HCT116 (cell line): Measurements from ENCODE around the gene ABI1. TPM values are rescaled to one million over a fixed set of nuclear protein-coding genes. Genes with fewer than 3 reads are reported as not detected.

Experiments
- ATAC-seq: fragments of 200-7000 bp; cut with Tn5 transposase; 2 replicates; pipeline ENCODE4 v1.9.1; 2020; ENCODE audit warnings: mild to moderate bottlenecking, moderate library complexity
- BruUV-seq: library from RNA; stranded (reverse); fragments of 400-500 nt; replicated peaks from 2 replicates; lab custom pipeline; 2021; lab: Mats Ljungman, UMichigan
- CTCF ChIA-PET: fragments of 300-600 bp; sonication (Branson Sonifier 250); formaldehyde crosslinking; loops from one replicate; lab custom pipeline; 2021; ENCODE audit warnings: antibody characterized with exemption; lab: Charles Lee
- POLR2A ChIA-PET: fragments of 300-600, 350-600 bp; sonication (Branson Sonifier 250); formaldehyde crosslinking; loops from one replicate; lab custom pipeline; 2021; ENCODE audit warnings: antibody characterized with exemption; lab: Charles Lee
- RAD21 ChIA-PET, 2 experiments: fragments of 300-600 bp; sonication (Branson Sonifier 250); formaldehyde crosslinking; loops; one replicate each; lab custom pipeline; 2023; ENCODE audit warnings: low total read pairs in 2 of 2; ENCODE audit not compliant: uncharacterized antibody in 2 of 2, unreplicated experiment in 2 of 2, low non-redundant PET in 1 of 2; lab: Charles Lee
- DNase-seq: peaks from one replicate; pipeline ENCODE4 v3.0.0-alpha.2; 2010; ENCODE audit warnings: low read depth, low spot score
- H2AFZ ChIP-seq: fragments of 200-600 bp; shearing (Covaris generic), sonication (generic); 2 replicates; pipeline ENCODE4 v1.6.1; 2017; ENCODE audit warnings: low read depth, mixed run types, mixed read lengths, antibody characterized with exemption, low read length; ENCODE audit not compliant: poor library complexity, severe bottlenecking
- H3K27ac ChIP-seq: 2 replicates; pipeline ENCODE4 v1.5.1; 2012; ENCODE audit warnings: low read depth, low read length
- H3K27me3 ChIP-seq: fragments of 200-600 bp; sonication (generic); 2 replicates; pipeline ENCODE4 v1.6.1; 2016; ENCODE audit warnings: mixed run types, low read length, mixed read lengths; ENCODE audit not compliant: insufficient read depth
- H3K36me3 ChIP-seq, 2 experiments: fragments of 200-500 bp in 1 of 2; fragments of 200-600 bp in 1 of 2; sonication (Bioruptor generic) in 1 of 2; sonication (generic) in 1 of 2; 2 replicates each; pipeline versions ENCODE4 v1.5.1 to v1.6.1; 2014 to 2016; ENCODE audit warnings: low read length in 2 of 2, inconsistent platforms in 1 of 2, mixed read lengths in 1 of 2, mixed run types in 1 of 2; ENCODE audit not compliant: insufficient read depth in 2 of 2, control insufficient read depth in 1 of 2
- H3K4me1 ChIP-seq, 2 experiments: fragments of 200-600 bp in 1 of 2; sonication (generic) in 1 of 2; 2 replicates each; pipeline versions ENCODE4 v1.5.1 to v1.6.1; 2012 to 2017; ENCODE audit warnings: low read length in 2 of 2, inconsistent platforms in 1 of 2, mild to moderate bottlenecking in 1 of 2, mixed read lengths in 1 of 2, mixed run types in 1 of 2, moderate library complexity in 1 of 2; ENCODE audit not compliant: insufficient read depth in 2 of 2, control insufficient read depth in 1 of 2
- H3K4me2 ChIP-seq: fragments of 200-600 bp; sonication (generic); 2 replicates; pipeline ENCODE4 v1.6.1; 2017; ENCODE audit warnings: mixed run types, low read length, mixed read lengths
- H3K4me3 ChIP-seq, 2 experiments: fragments of 200-600 bp in 1 of 2; sonication (generic) in 1 of 2; replicated peaks in 1 of 2; 2 replicates each; pipeline ENCODE4 v1.5.1; 2011 to 2016; ENCODE audit warnings: low read length in 2 of 2, control low read depth in 1 of 2, low read depth in 1 of 2, mild to moderate bottlenecking in 1 of 2, mixed read lengths in 1 of 2, mixed run types in 1 of 2
- H3K79me2 ChIP-seq: fragments of 200-600 bp; sonication (generic); 2 replicates; pipeline ENCODE4 v1.6.1; 2017; ENCODE audit warnings: mild to moderate bottlenecking, mixed run types, low read length, moderate library complexity, mixed read lengths; ENCODE audit not compliant: insufficient read depth
- H3K9ac ChIP-seq: fragments of 200-600 bp; sonication (generic); 2 replicates; pipeline ENCODE4 v1.6.1; 2016; ENCODE audit warnings: low read length, mixed read lengths
- H3K9me2 ChIP-seq: fragments of 200-600 bp; sonication (generic), shearing (Covaris generic); 2 replicates; pipeline ENCODE4 v1.6.1; 2017; ENCODE audit warnings: mixed run types, mild to moderate bottlenecking, moderate library complexity; ENCODE audit not compliant: insufficient read depth
- H3K9me3 ChIP-seq, 2 experiments: fragments of 200-500 bp in 1 of 2; fragments of 200-600 bp in 1 of 2; sonication (Bioruptor generic) in 1 of 2; sonication (generic) in 1 of 2; 2 replicates each; pipeline ENCODE4 v1.6.1; 2014 to 2017; ENCODE audit warnings: low read length in 2 of 2, mixed read lengths in 2 of 2, inconsistent platforms in 1 of 2, low read depth in 1 of 2, mild to moderate bottlenecking in 1 of 2, mixed run types in 1 of 2, moderate library complexity in 1 of 2; ENCODE audit not compliant: control insufficient read depth in 1 of 2, insufficient read depth in 1 of 2
- H4K20me1 ChIP-seq: fragments of 200-600 bp; sonication (generic), shearing (Covaris generic); 2 replicates; pipeline ENCODE4 v1.6.1; 2017; ENCODE audit warnings: mixed run types, mild to moderate bottlenecking, moderate library complexity; ENCODE audit not compliant: insufficient read depth
- CBX3 ChIP-seq: IDR thresholded peaks from 2 replicates; pipeline ENCODE4 v1.6.1; 2012; ENCODE audit warnings: low read depth
- CEBPB ChIP-seq: IDR thresholded peaks from 2 replicates; pipeline ENCODE4 v1.6.1; 2012; ENCODE audit warnings: low read depth
- EGR1 ChIP-seq: IDR thresholded peaks from 2 replicates; pipeline ENCODE4 v1.6.1; 2012; ENCODE audit warnings: low read depth
- ELF1 ChIP-seq: IDR thresholded peaks from 2 replicates; pipeline ENCODE4 v1.6.1; 2012; ENCODE audit warnings: low read depth, borderline replicate concordance
- EZH2 ChIP-seq: fragments of 200-600 bp; sonication (generic); IDR thresholded peaks from 2 replicates; pipeline ENCODE4 v1.6.1; 2017; ENCODE audit warnings: antibody characterized with exemption, mixed run types
- EZH2phosphoT487 ChIP-seq: fragments of 200-600 bp; IDR thresholded peaks from 2 replicates; pipeline ENCODE4 v1.6.1; 2018; ENCODE audit warnings: antibody characterized with exemption, borderline replicate concordance
- FOSL1 ChIP-seq: IDR thresholded peaks from 2 replicates; pipeline ENCODE4 v1.6.1; 2012; ENCODE audit warnings: low read depth
- JUND ChIP-seq: IDR thresholded peaks from 2 replicates; pipeline ENCODE4 v1.6.1; 2012
- POLR2AphosphoS5 ChIP-seq: IDR thresholded peaks from 2 replicates; pipeline ENCODE4 v1.6.1; 2011; ENCODE audit warnings: mild to moderate bottlenecking, low read depth, low read length, moderate library complexity
- RAD21 ChIP-seq: IDR thresholded peaks from 2 replicates; pipeline ENCODE4 v1.6.1; 2012; ENCODE audit warnings: low read depth, mild to moderate bottlenecking
- SIN3A ChIP-seq: IDR thresholded peaks from 2 replicates; pipeline ENCODE4 v1.6.1; 2012; ENCODE audit warnings: low read depth
- SP1 ChIP-seq: IDR thresholded peaks from 2 replicates; pipeline ENCODE4 v1.6.1; 2012; ENCODE audit warnings: low read depth
- SRF ChIP-seq: IDR thresholded peaks from 2 replicates; pipeline ENCODE4 v1.6.1; 2012; ENCODE audit warnings: low read depth
- TCF7L2 ChIP-seq: IDR thresholded peaks from 2 replicates; pipeline ENCODE4 v1.7.0; 2011; ENCODE audit warnings: borderline replicate concordance, inconsistent platforms; ENCODE audit not compliant: insufficient read depth, insufficient read length; ENCODE audit errors: extremely low read depth
- YY1 ChIP-seq: IDR thresholded peaks from 2 replicates; pipeline ENCODE4 v1.6.1; 2011; ENCODE audit warnings: low read length, low read depth, moderate library complexity, mild to moderate bottlenecking; ENCODE audit not compliant: insufficient replicate concordance; ENCODE audit errors: extremely low read depth
- ZFX ChIP-seq: fragments of 450-650 bp; IDR thresholded peaks from 2 replicates; pipeline ENCODE4 v1.6.1; 2017
- intact Hi-C: fragments of 100-400 bp; cut with micrococcal nuclease; formaldehyde crosslinking; loops from 2 replicates; pipeline ENCODE4 v1.10.0; 2022
- total RNA-seq: library from RNA; stranded (reverse); gene quantifications from one replicate; pipeline ENCODE4 v1.2.1, GENCODE V29; 2021; ENCODE audit not compliant: unreplicated experiment
- TF ChIP-seq, protein P1 (sequence below): IDR thresholded peaks from 2 replicates; pipeline ENCODE4 v1.6.1; 2011; ENCODE audit warnings: mild to moderate bottlenecking, low read length, moderate library complexity; ENCODE audit not compliant: insufficient replicate concordance; ENCODE audit errors: extremely low read depth
- TF ChIP-seq, protein P2 (sequence below), 3 experiments: fragments of 200-600 bp in 1 of 3; sonication (generic) in 1 of 3; IDR thresholded peaks in 2 of 3; conservative IDR thresholded peaks in 1 of 3; 2 replicates each; pipeline ENCODE4 v1.5.1; 2012 to 2017; ENCODE audit warnings: low read depth in 2 of 3, low read length in 2 of 3, antibody characterized with exemption in 1 of 3, borderline replicate concordance in 1 of 3, control low read depth in 1 of 3, mild to moderate bottlenecking in 1 of 3, mixed read lengths in 1 of 3, mixed run types in 1 of 3, moderate library complexity in 1 of 3; ENCODE audit not compliant: insufficient read depth in 1 of 3
- TF ChIP-seq, protein P3 (sequence below): IDR thresholded peaks from 2 replicates; pipeline ENCODE4 v1.6.1; 2012; ENCODE audit warnings: low read depth

ABI1 gene
- total RNA-seq, 1 experiment from 2014 or later, result 34.8 TPM

DNA sequence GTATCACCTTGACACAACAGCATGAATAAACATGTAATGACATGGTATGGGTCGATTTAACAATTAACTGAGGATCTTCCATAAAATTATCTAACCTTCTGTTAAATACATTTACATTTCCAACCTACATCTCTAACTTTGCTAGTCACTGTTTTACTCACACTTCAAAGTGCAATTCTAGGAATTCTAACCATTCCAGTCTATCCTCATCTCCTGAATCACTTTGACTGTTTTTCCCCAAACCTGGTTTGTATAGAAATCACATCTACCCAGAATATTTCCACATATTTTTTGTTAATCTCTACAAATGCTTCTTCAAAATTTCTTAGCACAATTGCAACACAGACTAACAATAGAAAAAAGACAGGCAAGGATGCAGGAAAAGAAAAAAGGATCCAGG, 6.2 kb downstream of the ABI1 start:
- ATAC-seq (no peak), DNase-seq (no peak)
- TF ChIP-seq FOSL1, result no peak
- TF ChIP-seq SP1, result no peak
- no peak for TF ChIP-seq SRF
- TF ChIP-seq, protein P1, sequence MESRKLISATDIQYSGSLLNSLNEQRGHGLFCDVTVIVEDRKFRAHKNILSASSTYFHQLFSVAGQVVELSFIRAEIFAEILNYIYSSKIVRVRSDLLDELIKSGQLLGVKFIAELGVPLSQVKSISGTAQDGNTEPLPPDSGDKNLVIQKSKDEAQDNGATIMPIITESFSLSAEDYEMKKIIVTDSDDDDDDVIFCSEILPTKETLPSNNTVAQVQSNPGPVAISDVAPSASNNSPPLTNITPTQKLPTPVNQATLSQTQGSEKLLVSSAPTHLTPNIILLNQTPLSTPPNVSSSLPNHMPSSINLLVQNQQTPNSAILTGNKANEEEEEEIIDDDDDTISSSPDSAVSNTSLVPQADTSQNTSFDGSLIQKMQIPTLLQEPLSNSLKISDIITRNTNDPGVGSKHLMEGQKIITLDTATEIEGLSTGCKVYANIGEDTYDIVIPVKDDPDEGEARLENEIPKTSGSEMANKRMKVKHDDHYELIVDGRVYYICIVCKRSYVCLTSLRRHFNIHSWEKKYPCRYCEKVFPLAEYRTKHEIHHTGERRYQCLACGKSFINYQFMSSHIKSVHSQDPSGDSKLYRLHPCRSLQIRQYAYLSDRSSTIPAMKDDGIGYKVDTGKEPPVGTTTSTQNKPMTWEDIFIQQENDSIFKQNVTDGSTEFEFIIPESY, result no peak
- TF ChIP-seq ZFX, result no peak
- no peak for TF ChIP-seq CBX3
- TF ChIP-seq EZH2phosphoT487, result no peak
- no peak for TF ChIP-seq JUND
- TF ChIP-seq YY1, result no peak
- no peak for TF ChIP-seq POLR2AphosphoS5
- no peak for TF ChIP-seq ELF1
- TF ChIP-seq EZH2, result no peak
- TF ChIP-seq CEBPB, result no peak
- no peak for TF ChIP-seq RAD21
- TF ChIP-seq, protein P2, sequence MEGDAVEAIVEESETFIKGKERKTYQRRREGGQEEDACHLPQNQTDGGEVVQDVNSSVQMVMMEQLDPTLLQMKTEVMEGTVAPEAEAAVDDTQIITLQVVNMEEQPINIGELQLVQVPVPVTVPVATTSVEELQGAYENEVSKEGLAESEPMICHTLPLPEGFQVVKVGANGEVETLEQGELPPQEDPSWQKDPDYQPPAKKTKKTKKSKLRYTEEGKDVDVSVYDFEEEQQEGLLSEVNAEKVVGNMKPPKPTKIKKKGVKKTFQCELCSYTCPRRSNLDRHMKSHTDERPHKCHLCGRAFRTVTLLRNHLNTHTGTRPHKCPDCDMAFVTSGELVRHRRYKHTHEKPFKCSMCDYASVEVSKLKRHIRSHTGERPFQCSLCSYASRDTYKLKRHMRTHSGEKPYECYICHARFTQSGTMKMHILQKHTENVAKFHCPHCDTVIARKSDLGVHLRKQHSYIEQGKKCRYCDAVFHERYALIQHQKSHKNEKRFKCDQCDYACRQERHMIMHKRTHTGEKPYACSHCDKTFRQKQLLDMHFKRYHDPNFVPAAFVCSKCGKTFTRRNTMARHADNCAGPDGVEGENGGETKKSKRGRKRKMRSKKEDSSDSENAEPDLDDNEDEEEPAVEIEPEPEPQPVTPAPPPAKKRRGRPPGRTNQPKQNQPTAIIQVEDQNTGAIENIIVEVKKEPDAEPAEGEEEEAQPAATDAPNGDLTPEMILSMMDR (IDR thresholded peaks at IDR 0.05 in 2 of 3, conservative IDR thresholded peaks at IDR 0.05 in 1 of 3; ENCODE audit: borderline replicate concordance in 1 of 3, insufficient read depth in 1 of 3, low read depth in 2 of 3, low read length in 2 of 3), result no peak
- no peak for TF ChIP-seq SIN3A
- TF ChIP-seq, protein P3, sequence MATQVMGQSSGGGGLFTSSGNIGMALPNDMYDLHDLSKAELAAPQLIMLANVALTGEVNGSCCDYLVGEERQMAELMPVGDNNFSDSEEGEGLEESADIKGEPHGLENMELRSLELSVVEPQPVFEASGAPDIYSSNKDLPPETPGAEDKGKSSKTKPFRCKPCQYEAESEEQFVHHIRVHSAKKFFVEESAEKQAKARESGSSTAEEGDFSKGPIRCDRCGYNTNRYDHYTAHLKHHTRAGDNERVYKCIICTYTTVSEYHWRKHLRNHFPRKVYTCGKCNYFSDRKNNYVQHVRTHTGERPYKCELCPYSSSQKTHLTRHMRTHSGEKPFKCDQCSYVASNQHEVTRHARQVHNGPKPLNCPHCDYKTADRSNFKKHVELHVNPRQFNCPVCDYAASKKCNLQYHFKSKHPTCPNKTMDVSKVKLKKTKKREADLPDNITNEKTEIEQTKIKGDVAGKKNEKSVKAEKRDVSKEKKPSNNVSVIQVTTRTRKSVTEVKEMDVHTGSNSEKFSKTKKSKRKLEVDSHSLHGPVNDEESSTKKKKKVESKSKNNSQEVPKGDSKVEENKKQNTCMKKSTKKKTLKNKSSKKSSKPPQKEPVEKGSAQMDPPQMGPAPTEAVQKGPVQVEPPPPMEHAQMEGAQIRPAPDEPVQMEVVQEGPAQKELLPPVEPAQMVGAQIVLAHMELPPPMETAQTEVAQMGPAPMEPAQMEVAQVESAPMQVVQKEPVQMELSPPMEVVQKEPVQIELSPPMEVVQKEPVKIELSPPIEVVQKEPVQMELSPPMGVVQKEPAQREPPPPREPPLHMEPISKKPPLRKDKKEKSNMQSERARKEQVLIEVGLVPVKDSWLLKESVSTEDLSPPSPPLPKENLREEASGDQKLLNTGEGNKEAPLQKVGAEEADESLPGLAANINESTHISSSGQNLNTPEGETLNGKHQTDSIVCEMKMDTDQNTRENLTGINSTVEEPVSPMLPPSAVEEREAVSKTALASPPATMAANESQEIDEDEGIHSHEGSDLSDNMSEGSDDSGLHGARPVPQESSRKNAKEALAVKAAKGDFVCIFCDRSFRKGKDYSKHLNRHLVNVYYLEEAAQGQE, result no peak
- no peak for TF ChIP-seq TCF7L2
- TF ChIP-seq EGR1, result no peak
- Histone ChIP-seq H3K4me1 (peaks cover 0 to 17% of the 10 kb centered on the region in 2 experiments; a peak in 2 of 4 replicates), H3K9me2 (no peaks in the 10 kb centered on the region), H3K4me2 (no peak overlapping the region), H3K27me3 (no peaks in the 10 kb centered on the region), H3K27ac (no peak overlapping the region), H3K36me3 (no peaks in the 10 kb centered on the region), H2AFZ (no peak overlapping the region), H3K79me2 (peaks cover 88% of the 10 kb centered on the region), H4K20me1 (0 out of 2 replicates have a peak, but pooled peaks cover 2% of the 10 kb centered on the region), H3K4me3 (no peak overlapping the region), H3K9me3 (no peaks in the 10 kb centered on the region), H3K9ac (no peak overlapping the region)
- intact Hi-C loops, result no loop called here
- no TSS peak for BruUV-seq
- ChIA-PET CTCF (no interaction called here), POLR2A (no interaction called here), RAD21 (no interaction called here)
